Fibroblast of villous mesenchyme (primary cell): ENCODE data around the gene COX4I2. TPM values are rescaled to one million over a fixed set of nuclear protein-coding genes. Genes with fewer than 3 reads are reported as not detected.
"Not testable (repeated sequence)": the region's sequence is repeated elsewhere in the genome, so short reads cannot be mapped to it uniquely, and the experiment has no call there.

Source experiments
- DNase-seq: peaks from one replicate; pipeline ENCODE4 v3.0.0-alpha.2; 2010; ENCODE audit warnings: low read depth
- H3K4me3 ChIP-seq: 2 replicates; pipeline ENCODE4 v1.5.1; 2011; ENCODE audit warnings: low read depth, mild to moderate bottlenecking, low read length
- CTCF ChIP-seq: IDR thresholded peaks from 2 replicates; pipeline ENCODE4 v1.5.1; 2012; ENCODE audit warnings: low read depth, mild to moderate bottlenecking, low read length; ENCODE audit not compliant: insufficient read depth
- total RNA-seq: library from RNA; depleted of rRNA; stranded (reverse); fragments of >200 nt; gene quantifications from 2 replicates; pipeline ENCODE4 v1.2.3, GENCODE V29; 2012

The COX4I2 gene
- total RNA-seq, 1 donor, result not detected

GRCh38 chr20:31595654-31596411 lies 41.9 kb upstream of the COX4I2 start:
- H3K4me3 ChIP-seq, result no peak overlapping the region
- no peak for TF ChIP-seq CTCF

GRCh38 chr20:31596412-31596715 lies 41.3 kb upstream of the COX4I2 start:
- not testable (repeated sequence) for H3K4me3 ChIP-seq, DNase-seq

More at GRCh38 chr20:31595654-31596411, 41.9 kb upstream of the COX4I2 start:
- DNase-seq, result peak; percentile 99

- no peak for DNase-seq
- H3K4me3 ChIP-seq, result no peak overlapping the region
- no peak for TF ChIP-seq CTCF
Observed at GRCh38 chr20:31596831-31597480, 40.8 kb upstream of the COX4I2 start.

- no peak for TF ChIP-seq CTCF
- DNase-seq, result no peak
- H3K4me3 ChIP-seq, result no peak overlapping the region
Observed at GRCh38 chr20:31597481-31597855, 40.2 kb upstream of the COX4I2 start.

- DNase-seq, result no peak
- TF ChIP-seq CTCF, result no peak
- no peak overlapping the region for H3K4me3 ChIP-seq
Observed at GRCh38 chr20:31602431-31602778, 35.3 kb upstream of the COX4I2 start.

- TF ChIP-seq CTCF, result no peak
- DNase-seq, result peak; percentile 87
- H3K4me3 ChIP-seq, result no peak overlapping the region
Observed at GRCh38 chr20:31602779-31603441, 34.8 kb upstream of the COX4I2 start.

GRCh38 chr20:31603822-31604566 lies 33.7 kb upstream of the COX4I2 start:
- TF ChIP-seq CTCF, result no peak
- DNase-seq, result peak; percentile 97
- peak overlapping the region; percentile 85 for H3K4me3 ChIP-seq
